Measurements from ENCODE around the gene TXNDC5.
"Not testable (repeated sequence)": the region's sequence is repeated elsewhere in the genome, so short reads cannot be mapped to it uniquely, and the experiment has no call there.

The TXNDC5 gene

DNA sequence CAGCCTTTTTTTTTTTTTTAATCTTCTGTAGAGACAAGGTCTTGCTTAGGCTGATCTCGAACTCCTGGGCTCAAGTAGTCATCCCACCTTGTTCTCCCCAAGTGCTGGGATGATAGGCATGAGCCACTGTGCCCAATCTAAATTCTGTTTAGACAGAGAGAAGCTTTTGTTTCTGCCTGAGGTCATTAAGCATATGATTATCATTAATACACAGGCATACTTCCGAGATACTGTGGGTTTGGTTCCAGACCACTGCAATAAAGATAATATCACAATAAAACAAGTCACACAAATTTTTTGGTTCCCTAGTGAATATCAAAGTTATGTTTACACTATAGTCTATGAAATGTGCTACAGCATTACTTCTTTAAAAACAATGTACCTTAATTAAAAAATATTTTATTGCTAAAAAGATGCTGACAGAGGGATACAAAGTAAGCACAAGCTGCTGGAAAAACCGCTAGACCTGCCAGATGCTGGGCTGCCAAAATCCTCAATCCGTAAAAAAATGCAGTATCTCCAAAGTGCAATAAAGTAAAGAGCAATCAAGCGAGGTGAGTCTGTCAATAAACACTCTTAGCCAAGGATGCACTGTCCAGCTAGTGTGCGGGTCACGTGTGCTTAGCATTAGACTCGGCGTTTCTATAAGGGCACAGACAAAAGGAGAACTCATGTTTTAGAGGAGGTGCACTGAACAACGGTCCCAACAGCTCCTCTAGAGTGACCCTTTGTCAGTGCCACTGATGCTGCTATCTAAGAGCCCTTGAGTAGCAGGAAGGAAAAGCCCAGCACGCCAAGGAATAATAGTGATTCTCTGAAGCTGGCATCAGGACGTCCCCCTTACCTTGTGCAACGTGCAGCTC, 16.1 kb downstream of the TXNDC5 start:
- peak; percentile 26 for DNase-seq (ENCODE audit: low read depth)

DNA sequence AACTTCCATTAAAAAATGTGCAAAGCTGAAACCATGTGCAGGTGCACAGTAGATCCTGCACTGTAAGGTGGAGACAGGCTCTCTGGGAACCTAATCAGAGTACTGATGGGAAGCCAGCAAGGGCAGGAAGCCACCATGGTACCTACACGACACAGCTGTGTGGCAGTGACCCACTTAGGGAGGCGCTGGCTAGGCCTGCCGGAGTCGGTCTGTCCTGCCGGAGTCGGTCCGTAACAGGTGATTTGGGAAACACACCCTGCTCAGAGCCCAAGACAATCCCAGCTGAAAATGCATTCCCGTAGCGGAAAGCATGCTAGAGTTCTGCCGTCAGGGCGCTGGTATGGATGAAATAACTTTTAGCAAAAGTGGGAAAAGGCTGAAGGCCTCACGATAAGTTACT, 17.2 kb downstream of the TXNDC5 start:
- DNase-seq (ENCODE audit: low read depth), result no peak

DNA sequence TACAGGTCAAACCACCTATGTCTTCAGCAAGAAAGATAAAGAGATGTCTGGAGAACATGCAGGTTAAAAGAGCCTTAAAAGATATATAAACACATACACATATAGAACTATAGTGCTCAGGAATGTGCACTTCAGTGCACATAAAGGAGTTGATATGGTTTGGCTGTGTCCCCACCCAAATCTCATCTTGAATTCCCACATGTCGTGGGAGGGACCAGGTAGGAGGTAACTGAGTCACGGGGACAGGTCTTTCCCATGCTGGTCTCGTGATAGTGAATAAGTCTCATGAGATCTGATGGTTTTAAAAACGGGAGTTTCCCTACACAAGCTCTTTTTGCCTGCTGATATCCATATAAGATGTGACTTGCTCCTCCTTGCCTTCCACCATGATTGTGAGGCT, 18.2 kb downstream of the TXNDC5 start:
- DNase-seq (ENCODE audit: low read depth), result not testable (repeated sequence)

DNA sequence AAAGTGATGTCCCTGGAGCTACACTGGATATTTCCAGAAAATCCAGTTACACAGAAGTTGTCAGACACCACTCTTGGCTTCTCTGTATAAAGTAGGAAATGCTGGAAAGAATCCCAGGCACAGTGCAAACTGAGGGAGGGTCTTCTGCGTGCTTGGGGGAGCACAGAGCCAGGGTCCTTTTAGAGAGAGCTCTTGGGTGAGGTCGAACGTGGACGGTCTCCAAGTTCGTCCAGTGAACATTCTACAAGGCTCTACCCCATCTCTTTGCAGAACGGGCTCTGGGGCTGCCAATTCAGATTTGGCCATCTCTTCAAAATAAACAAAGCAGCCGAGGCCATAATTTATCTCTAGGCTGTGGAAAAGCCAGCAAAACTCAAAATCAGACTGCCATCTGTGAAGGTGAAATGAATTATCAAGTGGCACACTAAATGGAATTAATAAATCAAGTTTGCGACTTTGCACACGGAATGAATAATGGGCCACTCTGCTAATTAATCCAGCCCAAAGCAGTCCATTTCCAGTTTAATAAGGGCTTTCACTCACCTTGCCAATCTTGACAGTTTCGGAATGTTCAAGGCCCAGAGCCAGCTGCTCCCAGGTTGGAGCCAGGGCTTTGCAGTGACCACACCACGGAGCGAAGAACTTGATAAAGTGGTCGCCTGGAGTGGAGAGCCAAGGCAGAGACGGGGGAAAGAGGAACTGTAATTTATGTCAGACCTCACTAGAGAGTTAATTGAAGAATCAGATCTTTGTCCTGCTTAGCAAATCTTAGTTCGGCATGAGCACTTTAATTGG, 19.3 kb downstream of the TXNDC5 start:
- DNase-seq (ENCODE audit: low read depth), result no peak

DNA sequence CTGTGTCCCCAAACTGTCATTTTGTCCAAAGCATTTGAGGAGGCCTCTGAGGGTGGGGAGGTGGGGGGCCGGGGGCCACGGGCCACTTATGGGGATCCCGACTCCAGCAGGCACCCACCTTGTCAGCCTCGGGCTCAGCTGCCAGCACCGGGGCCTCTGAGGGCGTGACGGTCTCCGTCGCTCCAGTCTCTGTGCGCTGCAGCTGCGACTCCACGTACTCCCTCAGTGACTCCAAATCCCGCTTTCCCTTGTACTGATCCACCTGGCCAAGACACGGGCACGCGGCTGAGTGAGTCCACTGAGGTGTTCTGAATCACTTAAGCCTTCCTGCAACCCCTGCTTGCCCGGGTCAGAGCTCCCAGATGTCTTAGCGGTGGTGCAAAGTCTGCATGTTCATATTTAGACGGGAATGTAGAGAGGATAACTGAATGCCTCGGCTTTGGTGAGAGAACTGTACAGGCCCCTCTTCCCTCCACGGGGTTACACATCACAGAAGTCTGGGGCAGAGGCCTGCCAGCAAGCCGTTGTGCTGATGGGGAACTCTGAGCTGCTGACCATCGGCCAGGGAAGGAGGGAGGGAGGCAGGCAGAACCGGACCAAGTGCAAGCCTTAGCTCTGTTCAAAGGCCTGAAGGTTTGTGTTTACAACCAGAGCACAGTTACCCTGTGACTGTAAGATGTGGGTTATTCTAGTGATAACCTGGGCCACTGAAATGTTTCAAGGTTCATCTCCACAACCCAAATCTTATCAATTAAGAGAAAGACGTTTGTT, 21.8 kb downstream of the TXNDC5 start:
- DNase-seq (ENCODE audit: low read depth), result no peak

DNA sequence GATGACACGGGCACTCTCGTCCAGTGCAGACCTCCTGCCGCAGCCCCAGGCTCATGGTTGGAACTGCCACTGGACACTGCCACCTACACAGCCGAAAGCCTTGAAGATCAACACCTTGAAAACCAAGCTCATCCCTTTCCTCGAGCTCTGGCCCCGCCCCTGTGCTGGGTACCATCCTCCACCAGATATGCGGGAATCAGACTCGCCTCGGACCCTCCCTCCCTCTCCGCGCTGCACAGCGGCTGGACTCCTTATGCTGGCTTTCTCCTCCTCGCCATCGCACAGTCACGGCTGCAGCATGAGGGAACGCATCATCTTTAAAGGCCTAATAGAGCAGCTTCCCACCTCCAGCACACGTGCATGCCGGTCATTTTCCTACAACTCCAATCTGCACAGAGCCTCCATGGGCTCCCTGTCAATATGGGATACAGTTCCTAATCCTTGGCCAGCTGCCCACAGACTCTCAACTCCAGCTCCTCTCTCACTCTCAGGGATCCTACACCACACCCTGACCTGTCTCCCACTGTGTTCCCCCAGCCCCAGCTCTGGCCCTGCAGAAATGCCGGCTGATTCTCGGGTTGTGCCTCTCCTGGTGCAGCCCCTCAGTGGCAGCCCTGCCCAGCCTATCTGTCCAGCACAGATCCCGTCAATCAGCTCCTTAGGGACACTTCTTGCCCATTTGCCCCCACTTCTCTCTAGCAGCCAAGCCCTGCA, 23.2 kb downstream of the TXNDC5 start:
- DNase-seq (ENCODE audit: low read depth), result no peak

DNA sequence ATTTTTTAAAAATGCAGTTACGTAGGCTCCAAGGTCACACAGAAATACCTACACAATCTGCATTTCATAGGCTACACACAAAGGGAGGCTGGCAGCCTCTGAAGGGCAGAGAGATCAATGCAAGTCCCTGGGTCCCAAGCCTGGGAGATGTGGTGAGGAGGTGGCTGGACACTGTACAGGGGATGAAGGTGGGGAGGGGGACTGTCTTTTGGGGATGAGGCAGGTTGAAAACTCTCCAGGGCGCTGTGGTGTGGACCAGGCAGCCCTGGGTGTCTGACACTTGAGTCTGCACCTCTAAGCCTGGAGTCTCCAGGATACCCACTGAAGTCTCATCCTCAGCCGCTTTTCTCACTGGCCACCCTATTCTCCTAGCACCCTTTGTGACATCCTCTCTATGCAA, 24.5 kb downstream of the TXNDC5 start:
- no peak for DNase-seq (ENCODE audit: low read depth)

DNA sequence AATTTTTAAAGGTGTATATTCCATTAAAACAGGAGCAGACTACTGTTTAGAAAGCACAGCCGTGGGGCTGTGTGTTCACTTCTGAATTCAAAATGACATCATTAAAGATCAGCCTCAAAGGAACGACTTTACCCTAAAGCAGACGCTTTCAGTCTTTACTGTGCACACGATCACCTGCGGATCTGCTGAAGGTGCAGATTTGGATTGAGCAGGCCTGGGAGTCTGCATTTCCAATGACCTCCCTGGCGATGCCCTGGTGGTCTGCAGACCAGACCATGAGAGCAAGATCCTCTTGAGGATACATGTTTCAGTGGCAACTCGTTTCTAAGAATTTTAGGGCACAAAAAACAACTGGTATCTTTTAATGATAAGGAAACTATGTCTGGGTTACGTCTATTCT, 27.2 kb downstream of the TXNDC5 start:
- no peak for DNase-seq (ENCODE audit: low read depth)

DNA sequence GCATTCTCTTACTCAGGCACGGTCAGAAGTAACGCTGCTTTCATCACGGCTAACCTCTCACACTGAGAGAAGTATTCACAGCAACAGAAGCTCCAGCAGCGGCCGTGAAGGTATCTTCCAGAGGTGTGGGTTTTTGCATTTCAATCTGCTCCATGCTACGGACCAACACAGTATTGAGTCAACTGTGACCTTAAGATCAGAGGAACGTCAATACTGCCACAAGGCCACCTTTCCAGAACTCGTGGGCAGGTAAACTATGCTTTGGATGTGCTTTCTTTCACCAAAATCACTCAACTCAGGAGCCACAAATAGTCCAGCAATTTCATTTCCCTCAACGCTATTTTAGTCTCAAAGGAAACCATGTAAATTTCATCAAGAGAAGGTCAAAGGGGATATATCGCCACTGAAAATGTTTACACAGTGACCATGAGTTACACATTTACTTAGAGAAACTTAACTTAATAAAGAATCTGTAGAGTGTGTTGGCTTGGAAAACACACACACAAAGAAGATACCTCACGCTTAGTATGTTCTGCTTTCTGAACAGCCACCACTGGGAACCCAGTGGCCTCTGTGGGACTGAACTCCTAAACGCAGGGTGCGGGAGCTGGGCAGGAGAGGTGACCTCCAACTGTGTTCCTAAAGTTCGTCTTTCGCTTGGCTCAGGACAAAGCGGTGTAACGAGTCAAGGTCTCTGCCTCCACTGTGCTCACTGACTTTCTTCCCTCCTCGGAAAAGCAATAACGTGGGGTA, 27.9 kb downstream of the TXNDC5 start:
- no peak for DNase-seq (ENCODE audit: low read depth)

DNA sequence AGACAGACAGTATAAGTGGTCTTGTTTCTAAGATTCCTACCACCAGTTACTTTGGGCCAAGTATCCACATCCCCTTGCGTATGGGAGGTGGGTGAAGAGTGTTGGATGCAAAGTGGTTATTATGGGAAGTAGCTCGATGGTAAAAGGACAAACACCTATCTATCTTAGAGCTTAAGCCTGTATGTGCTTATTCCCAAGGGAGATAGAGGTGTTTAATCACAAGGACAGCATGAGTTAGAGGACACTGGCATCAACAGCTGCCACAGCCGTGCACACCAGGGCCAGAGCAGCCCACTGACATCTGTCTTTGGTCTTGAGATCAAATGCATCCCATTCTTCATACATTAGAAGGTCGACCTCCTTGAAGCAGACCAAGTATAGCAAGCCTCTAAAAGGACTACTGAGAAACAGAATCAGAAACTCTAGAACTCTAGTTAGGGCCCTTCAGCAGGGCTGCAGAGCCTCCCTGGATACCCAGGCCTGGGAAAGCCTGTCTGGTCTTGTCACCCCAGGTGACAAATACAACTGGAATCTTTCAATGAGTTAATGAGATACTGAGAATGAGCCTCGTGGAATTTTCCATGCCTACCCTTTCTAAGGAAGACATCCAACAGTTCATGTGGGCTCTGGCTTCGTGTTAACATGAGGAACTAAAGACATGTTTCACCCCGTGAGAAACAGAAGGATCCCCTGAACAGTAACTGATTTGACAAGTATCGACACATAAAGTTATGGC, 28.7 kb downstream of the TXNDC5 start:
- peak; percentile 19 for DNase-seq (ENCODE audit: low read depth)

DNA sequence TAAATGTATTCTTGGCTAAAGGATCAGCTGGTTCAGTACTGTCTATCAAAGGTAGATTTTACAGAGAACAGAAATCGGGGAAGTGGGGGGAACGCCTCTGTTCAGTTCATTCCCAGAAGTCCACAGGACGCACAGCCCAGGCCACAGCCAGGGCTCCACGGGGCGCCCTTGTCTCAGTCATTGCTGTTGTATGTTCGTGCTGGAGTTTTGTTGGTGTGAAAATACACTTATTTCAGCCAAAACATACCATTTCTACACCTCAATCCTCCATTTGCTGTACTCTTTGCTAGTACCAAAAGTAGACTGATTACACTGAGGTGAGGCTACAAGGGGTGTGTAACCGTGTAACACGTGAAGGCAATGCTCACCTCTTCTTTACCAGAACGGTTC, 29.9 kb downstream of the TXNDC5 start:
- no peak for DNase-seq (ENCODE audit: low read depth)

DNA sequence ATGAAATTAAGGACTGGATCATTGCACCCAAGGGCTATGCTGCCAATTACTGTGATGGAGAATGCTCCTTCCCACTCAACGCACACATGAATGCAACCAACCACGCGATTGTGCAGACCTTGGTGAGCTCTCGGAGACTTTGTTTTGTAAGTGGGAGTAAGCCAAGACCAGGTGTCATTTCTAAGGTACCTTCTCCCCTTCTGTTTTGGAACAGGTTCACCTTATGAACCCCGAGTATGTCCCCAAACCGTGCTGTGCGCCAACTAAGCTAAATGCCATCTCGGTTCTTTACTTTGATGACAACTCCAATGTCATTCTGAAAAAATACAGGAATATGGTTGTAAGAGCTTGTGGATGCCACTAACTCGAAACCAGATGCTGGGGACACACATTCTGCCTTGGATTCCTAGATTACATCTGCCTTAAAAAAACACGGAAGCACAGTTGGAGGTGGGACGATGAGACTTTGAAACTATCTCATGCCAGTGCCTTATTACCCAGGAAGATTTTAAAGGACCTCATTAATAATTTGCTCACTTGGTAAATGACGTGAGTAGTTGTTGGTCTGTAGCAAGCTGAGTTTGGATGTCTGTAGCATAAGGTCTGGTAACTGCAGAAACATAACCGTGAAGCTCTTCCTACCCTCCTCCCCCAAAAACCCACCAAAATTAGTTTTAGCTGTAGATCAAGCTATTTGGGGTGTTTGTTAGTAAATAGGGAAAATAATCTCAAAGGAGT, 30.4 kb downstream of the TXNDC5 start:
- no peak for DNase-seq (ENCODE audit: low read depth)

DNA sequence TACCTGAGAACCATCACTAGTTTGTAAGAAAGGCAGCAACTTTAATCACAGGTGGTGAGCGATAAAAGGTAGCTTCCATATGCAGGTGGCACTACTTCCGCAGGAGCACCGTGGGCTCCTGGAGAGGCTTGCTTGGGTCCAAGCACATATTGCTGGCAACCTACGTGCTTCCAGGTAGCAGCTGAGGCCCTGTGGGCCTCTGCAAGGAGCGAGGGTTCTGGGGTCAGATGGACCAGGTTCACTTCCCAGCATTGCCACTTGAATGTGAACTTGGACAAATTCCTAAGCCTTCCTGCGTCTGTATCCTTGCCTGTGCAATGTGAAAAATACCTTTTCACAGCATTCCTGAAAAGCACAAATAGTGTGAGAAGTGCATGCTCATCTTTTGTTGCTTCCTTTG, 31.0 kb downstream of the TXNDC5 start:
- no peak for DNase-seq (ENCODE audit: low read depth)

DNA sequence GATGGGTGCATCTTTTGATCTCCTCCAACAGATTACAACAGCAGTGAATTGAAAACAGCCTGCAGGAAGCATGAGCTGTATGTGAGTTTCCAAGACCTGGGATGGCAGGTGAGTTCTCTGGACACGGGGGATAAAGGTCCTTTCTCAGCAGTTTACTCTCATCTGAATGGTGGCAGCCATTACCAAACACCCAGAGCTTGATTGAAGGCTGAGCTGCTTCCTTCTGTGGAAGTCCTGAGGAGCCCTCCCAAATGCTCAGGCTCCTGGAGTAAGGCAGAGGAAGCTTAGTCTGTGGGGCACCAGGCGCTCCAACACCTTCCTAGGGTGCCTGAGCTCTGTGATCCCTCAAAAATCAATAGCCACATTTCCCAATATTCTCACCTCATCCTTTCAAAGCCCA, 31.5 kb downstream of the TXNDC5 start:
- DNase-seq (ENCODE audit: low read depth), result no peak

DNA sequence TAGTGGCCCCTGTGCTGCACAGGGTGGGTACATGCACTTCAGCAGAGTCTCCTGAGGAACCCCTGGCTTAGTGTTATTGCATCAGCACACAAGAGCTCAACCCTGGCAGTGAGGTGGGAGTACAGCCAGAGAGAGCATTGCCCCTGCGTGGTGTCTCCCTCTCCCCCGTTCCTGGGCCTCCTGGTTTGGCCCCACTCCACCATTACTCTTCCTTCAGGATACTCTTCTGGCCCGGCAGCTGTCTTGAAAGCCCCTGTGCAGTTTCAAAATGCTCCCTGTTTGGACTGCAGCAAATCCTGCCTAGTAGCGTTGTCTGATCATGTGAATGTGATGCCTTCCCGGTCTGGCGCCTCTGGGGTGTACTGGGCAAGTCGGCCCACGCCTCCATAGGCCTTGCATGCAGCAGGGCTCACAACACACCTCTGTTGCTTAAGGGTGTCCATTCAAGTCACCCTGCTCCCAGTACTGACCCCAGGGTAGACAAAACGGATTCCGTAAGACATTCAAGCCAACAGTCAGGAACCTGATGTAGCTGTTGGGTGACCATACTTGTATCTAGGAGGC, 32.1 kb downstream of the TXNDC5 start:
- DNase-seq (ENCODE audit: low read depth), result no peak

DNA sequence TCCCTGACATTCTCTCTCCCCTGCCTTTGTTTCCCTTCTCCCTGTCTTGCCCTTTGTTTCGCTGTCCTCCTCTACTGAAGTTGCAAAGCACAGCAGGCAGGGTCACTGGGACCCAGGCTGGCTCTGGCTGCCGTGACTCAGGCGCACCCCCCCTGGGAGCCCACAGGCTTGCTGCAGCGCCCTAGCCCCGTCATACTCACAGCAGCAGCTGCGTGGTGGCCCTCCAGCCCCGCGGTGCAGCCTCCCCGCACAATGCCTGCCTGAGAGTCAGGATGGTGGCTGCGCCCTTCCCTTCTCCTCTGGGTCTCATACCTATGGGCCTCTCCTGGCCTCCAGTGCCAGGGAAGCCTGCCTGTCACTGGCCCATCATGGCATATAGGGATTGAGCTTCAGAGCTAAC, 41.7 kb downstream of the TXNDC5 start:
- DNase-seq (ENCODE audit: low read depth), result no peak

DNA sequence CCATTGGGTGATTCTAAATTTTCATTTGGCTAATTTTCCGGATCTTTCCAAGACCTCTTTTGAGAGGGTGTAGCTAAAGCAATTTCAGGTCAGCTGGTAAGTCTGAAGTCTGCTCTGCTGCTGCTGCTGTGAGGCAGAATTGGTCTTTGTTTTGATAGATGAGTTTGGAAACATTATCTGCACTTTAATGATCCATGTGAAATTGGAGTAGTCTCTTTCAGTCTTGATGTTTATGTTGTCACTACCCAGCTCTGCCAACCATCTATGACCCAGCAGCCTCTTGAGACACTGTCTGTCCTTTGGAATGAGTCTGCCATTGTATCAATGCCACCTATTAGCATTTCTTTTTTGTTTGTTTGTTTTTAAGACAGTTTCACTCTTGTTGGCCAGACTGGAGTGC, 44.1 kb downstream of the TXNDC5 start:
- no peak for DNase-seq (ENCODE audit: low read depth)

DNA sequence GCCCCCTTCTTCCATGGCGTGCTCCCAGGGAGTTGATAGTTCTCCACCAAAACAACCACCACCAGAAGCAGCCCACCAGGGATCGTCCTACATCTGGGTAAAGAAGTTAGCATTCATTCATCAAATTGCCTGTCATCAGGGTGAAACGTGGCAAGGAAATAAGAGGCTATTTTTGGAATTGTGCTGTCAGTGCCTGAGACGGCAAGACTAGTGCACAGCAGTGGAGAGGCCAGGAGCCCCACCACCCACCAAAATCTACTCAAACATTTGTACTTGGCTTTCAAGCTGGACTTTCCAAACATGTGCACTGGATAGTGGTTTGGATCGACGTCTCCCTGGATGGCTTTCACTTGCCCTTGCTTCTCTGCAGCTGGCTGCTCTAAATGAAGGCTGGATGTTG, 44.8 kb downstream of the TXNDC5 start:
- DNase-seq (ENCODE audit: low read depth), result no peak

DNA sequence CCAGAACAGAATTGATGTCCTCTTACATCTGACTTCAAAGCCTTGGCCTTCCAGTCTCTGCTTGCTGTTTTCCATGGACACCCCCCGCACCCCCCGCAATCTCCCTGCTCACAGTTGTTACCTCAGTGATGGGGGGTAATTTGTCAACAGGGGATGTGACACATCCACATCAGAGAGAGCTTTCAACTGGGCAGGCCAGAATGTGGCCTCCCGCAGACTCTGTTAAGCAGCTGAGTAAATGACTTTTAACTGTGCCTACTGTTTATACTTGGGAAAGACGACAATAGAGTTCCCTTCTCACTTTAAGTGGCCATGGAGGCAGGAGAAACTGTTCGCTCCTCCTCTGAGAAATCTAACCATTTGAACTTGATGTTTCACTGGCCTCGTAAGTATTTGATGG, 51.0 kb downstream of the TXNDC5 start:
- no peak for DNase-seq (ENCODE audit: low read depth)

DNA sequence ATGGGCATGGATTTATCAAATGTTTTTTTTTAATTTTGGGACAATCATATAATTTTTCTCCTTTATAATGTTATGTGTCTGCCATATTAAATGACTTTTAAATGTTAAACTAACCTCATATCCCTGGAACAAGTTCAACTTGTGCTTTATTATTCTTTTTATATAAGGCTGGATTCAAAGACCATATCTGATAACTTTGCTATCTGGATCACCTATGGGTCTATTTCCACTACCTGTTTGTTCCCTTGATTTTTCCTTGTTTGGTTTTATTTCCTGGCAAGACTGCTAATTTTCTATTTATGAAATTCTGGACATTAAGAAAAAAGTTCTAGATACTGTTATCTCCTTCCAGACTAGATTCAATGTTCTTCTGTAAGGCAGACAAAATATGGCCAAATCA, 58.8 kb downstream of the TXNDC5 start:
- no peak for DNase-seq (ENCODE audit: low read depth)
